HG03159 (cell line): ENCODE measurements around the gene CLDN20.
"Not testable (repeated sequence)": the region's sequence is repeated elsewhere in the genome, so short reads cannot be mapped to it uniquely, and the experiment has no call there.

Experiments used
- ATAC-seq: cut with Tn5 transposase; IDR thresholded peaks from one replicate; pipeline ENCODE4 v1.9.1; 2021; ENCODE audit warnings: mild to moderate bottlenecking, moderate library complexity; ENCODE audit not compliant: unreplicated experiment

CLDN20 gene

GRCh38 chr6:155263373-155264063 is at the start of gene CLDN20:
TSS of gene CLDN20 (plus strand) at chr6:155264013. CDS start at chr6:155275720, 11,707 bp downstream.
- ATAC-seq, result no peak

GRCh38 chr6:155215906-155216305 is 47.9 kb upstream of the CLDN20 start:
- no peak for ATAC-seq

GRCh38 chr6:155216312-155217046 is 47.3 kb upstream of the CLDN20 start:
- no peak for ATAC-seq

GRCh38 chr6:155218711-155219110 is 45.1 kb upstream of the CLDN20 start:
- not testable (repeated sequence) for ATAC-seq

- no peak for ATAC-seq
These were observed 44.5 kb upstream of the CLDN20 start for GRCh38 chr6:155219299-155219698.

- ATAC-seq, result no peak
These were observed 43.9 kb upstream of the CLDN20 start for GRCh38 chr6:155219858-155220301.

GRCh38 chr6:155221086-155221485 is 42.7 kb upstream of the CLDN20 start:
- no peak for ATAC-seq

GRCh38 chr6:155222506-155222905 is 41.3 kb upstream of the CLDN20 start:
- ATAC-seq, result no peak

GRCh38 chr6:155223646-155224451 is 40.0 kb upstream of the CLDN20 start:
- peak; percentile 95 for ATAC-seq

GRCh38 chr6:155224618-155225017 is 39.2 kb upstream of the CLDN20 start:
- no peak for ATAC-seq

GRCh38 chr6:155227046-155227445 is 36.8 kb upstream of the CLDN20 start:
- ATAC-seq, result no peak

- ATAC-seq, result no peak
These were observed 35.2 kb upstream of the CLDN20 start for GRCh38 chr6:155228546-155229166.

- ATAC-seq, result not testable (repeated sequence)
These were observed 32.8 kb upstream of the CLDN20 start for GRCh38 chr6:155230975-155231374.

- ATAC-seq, result no peak
These were observed 31.0 kb upstream of the CLDN20 start for GRCh38 chr6:155232848-155233247.

- no peak for ATAC-seq
These were observed 29.6 kb upstream of the CLDN20 start for GRCh38 chr6:155234167-155234566.

- ATAC-seq, result no peak
These were observed 29.1 kb upstream of the CLDN20 start for GRCh38 chr6:155234687-155235086.

GRCh38 chr6:155235087-155235486 is 28.7 kb upstream of the CLDN20 start:
- no peak for ATAC-seq

GRCh38 chr6:155237613-155238012 is 26.2 kb upstream of the CLDN20 start:
- ATAC-seq, result no peak

GRCh38 chr6:155240905-155241600 is 22.8 kb upstream of the CLDN20 start:
- no peak for ATAC-seq

- ATAC-seq, result no peak
These were observed 21.8 kb upstream of the CLDN20 start for GRCh38 chr6:155241966-155242365.
